Keratinocyte (primary cell): ENCODE results near the gene HOXB7. TPM values are rescaled to one million over a fixed set of nuclear protein-coding genes. Genes with fewer than 3 reads are reported as not detected.

Source experiments
- DNase-seq: peaks from one replicate; pipeline ENCODE4 v3.0.0-alpha.2; 2011; ENCODE audit warnings: low read depth, missing footprints, low spot score
- FAIRE-seq: peaks from 2 replicates; lab custom pipeline; 2011; peaks lifted over from hg19 to GRCh38; lab: Jason Lieb, UNC
- H2AFZ ChIP-seq: 2 replicates; pipeline ENCODE4 v1.6.0; 2012; ENCODE audit warnings: low read length, control low read depth, inconsistent platforms; ENCODE audit not compliant: control insufficient read depth
- H3K27ac ChIP-seq: 2 replicates; pipeline ENCODE4 v1.5.1; 2011; ENCODE audit warnings: low read length; ENCODE audit not compliant: control insufficient read depth, insufficient read depth
- H3K27me3 ChIP-seq: 3 replicates; pipeline ENCODE4 v1.6.0; 2011; ENCODE audit warnings: low read length; ENCODE audit not compliant: control insufficient read depth, insufficient read depth; ENCODE audit errors: extremely low read depth
- H3K36me3 ChIP-seq, 2 experiments: 2 replicates in 1 of 2; 3 replicates in 1 of 2; pipeline ENCODE4 v1.5.1; 2011; ENCODE audit warnings: low read length in 2 of 2, mild to moderate bottlenecking in 1 of 2; ENCODE audit not compliant: control insufficient read depth in 2 of 2, insufficient read depth in 2 of 2; ENCODE audit errors: extremely low read depth in 1 of 2
- H3K4me1 ChIP-seq: 3 replicates; pipeline ENCODE4 v1.5.1; 2011; ENCODE audit warnings: low read length; ENCODE audit not compliant: control insufficient read depth, insufficient read depth; ENCODE audit errors: extremely low read depth
- H3K4me2 ChIP-seq: 3 replicates; pipeline ENCODE4 v1.6.0; 2011; ENCODE audit warnings: low read depth, low read length; ENCODE audit not compliant: control insufficient read depth, insufficient read depth; ENCODE audit errors: extremely low read depth
- H3K4me3 ChIP-seq, 3 experiments: fragments of 200-600 bp in 1 of 3; sonication (generic) in 1 of 3; 2 replicates in 2 of 3; 3 replicates in 1 of 3; pipeline ENCODE4 v1.5.1; 2011 to 2016; ENCODE audit warnings: low read length in 3 of 3, mild to moderate bottlenecking in 3 of 3, control low read depth in 2 of 3, inconsistent platforms in 1 of 3, low read depth in 1 of 3, mixed read lengths in 1 of 3, mixed run types in 1 of 3, moderate library complexity in 1 of 3; ENCODE audit not compliant: control insufficient read depth in 2 of 3, insufficient read depth in 2 of 3; ENCODE audit errors: extremely low read depth in 1 of 3
- H3K79me2 ChIP-seq: 2 replicates; pipeline ENCODE4 v1.6.0; 2012; ENCODE audit warnings: low read length; ENCODE audit not compliant: control insufficient read depth, insufficient read depth
- H3K9ac ChIP-seq: 3 replicates; pipeline ENCODE4 v1.6.0; 2011; ENCODE audit warnings: low read length; ENCODE audit not compliant: control insufficient read depth, insufficient read depth; ENCODE audit errors: extremely low read depth
- H3K9me1 ChIP-seq: 3 replicates; pipeline ENCODE4 v1.6.0; 2011; ENCODE audit warnings: low read length; ENCODE audit not compliant: control insufficient read depth, insufficient read depth; ENCODE audit errors: extremely low read depth
- H3K9me3 ChIP-seq: 2 replicates; pipeline ENCODE4 v1.5.1; 2012; ENCODE audit warnings: low read depth, low read length; ENCODE audit not compliant: control insufficient read depth
- H4K20me1 ChIP-seq: 3 replicates; pipeline ENCODE4 v1.6.0; 2011; ENCODE audit warnings: low read length; ENCODE audit not compliant: control insufficient read depth, insufficient read depth; ENCODE audit errors: extremely low read depth
- CTCF ChIP-seq, 3 experiments: IDR thresholded peaks in 1 of 3; conservative IDR thresholded peaks in 1 of 3; optimal IDR thresholded peaks in 1 of 3; 2 replicates in 2 of 3; 3 replicates in 1 of 3; pipeline versions ENCODE3 to v1.5.1; 2011; ENCODE audit warnings: low read length in 3 of 3, mild to moderate bottlenecking in 3 of 3, moderate library complexity in 2 of 3, control low read depth in 1 of 3, inconsistent platforms in 1 of 3; ENCODE audit not compliant: insufficient read depth in 2 of 3; ENCODE audit errors: extremely low read depth in 1 of 3
- EZH2 ChIP-seq: IDR thresholded peaks from one replicate; pipeline ENCODE4 v1.6.1; 2012; ENCODE audit warnings: inconsistent platforms, mild to moderate bottlenecking, low read length, moderate library complexity
- dilution Hi-C: fragments of 300-500 bp; cut with MboI; formaldehyde crosslinking; loops from one replicate; pipeline ENCODE4 v1.7.0; 2020; ENCODE audit warnings: low sequenced_read_pairs; ENCODE audit not compliant: extremely low pct_ligation_motif_present
- polyA plus RNA-seq, 5 experiments: library from polyadenylated mRNA; depleted of rRNA in 3 of 5; stranded (reverse) in 3 of 5; stranded (forward) in 1 of 5; unstranded in 1 of 5; fragments of >200 nt; gene quantifications; 1 replicate in 1 of 5; 2 replicates in 3 of 5; 3 replicates in 1 of 5; pipeline versions ENCODE4 v1.2.1 to v1.2.3, GENCODE V29; 2011 to 2012; ENCODE audit warnings: missing spikeins in 2 of 5, low read depth in 1 of 5, low replicate concordance in 1 of 5

The HOXB7 gene
- polyA plus RNA-seq, 1 donor (not counting 4 experiments of a cell fraction or from before 2014, with no cell fraction given): 1.0 TPM

- DNase-seq: no peak
- no peak overlapping the region for H3K27ac ChIP-seq
- H3K9me3 ChIP-seq: no peaks in the 10 kb centered on the region
- H2AFZ ChIP-seq: no peak overlapping the region
- peaks cover 0 to 2% of the 10 kb centered on the region in 2 experiments for H3K36me3 ChIP-seq
- H3K9me1 ChIP-seq: no peaks in the 10 kb centered on the region
- peaks cover 25% of the 10 kb centered on the region for H3K4me1 ChIP-seq
- no peaks in the 10 kb centered on the region for H3K79me2 ChIP-seq
- peaks cover 87% of the 10 kb centered on the region for H3K27me3 ChIP-seq
- no peaks in the 10 kb centered on the region for H4K20me1 ChIP-seq
- no peak for FAIRE-seq
- H3K9ac ChIP-seq: no peak overlapping the region
- no peak overlapping the region for H3K4me3 ChIP-seq
- dilution Hi-C loops: no loop called here
- H3K4me2 ChIP-seq: no peak overlapping the region
- TF ChIP-seq CTCF (optimal IDR thresholded peaks at IDR 0.05 in 1 of 3, IDR thresholded peaks at IDR 0.05 in 1 of 3, conservative IDR thresholded peaks at IDR 0.05 in 1 of 3; ENCODE audit: extremely low read depth in 1 of 3, insufficient read depth in 2 of 3, low read length in 3 of 3) (no peak), EZH2 (no peak)
These were observed 35.7 kb downstream of the HOXB7 start for GRCh38 chr17:48575066-48575582.

GRCh38 chr17:48574505-48575065 lies 36.2 kb downstream of the HOXB7 start:
- Histone ChIP-seq H3K9me3 (no peaks in the 10 kb centered on the region), H3K4me1 (peaks cover 25% of the 10 kb centered on the region), H3K36me3 (peaks cover 0 to 2% of the 10 kb centered on the region in 2 experiments), H3K9ac (no peak overlapping the region), H3K79me2 (no peaks in the 10 kb centered on the region), H3K4me2 (no peak overlapping the region), H4K20me1 (no peaks in the 10 kb centered on the region), H3K4me3 (no peak overlapping the region), H3K27ac (no peak overlapping the region), H3K9me1 (no peaks in the 10 kb centered on the region), H3K27me3 (peaks cover 87% of the 10 kb centered on the region), H2AFZ (no peak overlapping the region)
- DNase-seq: no peak
- TF ChIP-seq CTCF (optimal IDR thresholded peaks at IDR 0.05 in 1 of 3, IDR thresholded peaks at IDR 0.05 in 1 of 3, conservative IDR thresholded peaks at IDR 0.05 in 1 of 3; ENCODE audit: extremely low read depth in 1 of 3, insufficient read depth in 2 of 3, low read length in 3 of 3) (no peak), EZH2 (no peak)
- FAIRE-seq: no peak
- dilution Hi-C loops: no loop called here
